ENCODE measurements around the gene NAPA.

NAPA gene

DNA sequence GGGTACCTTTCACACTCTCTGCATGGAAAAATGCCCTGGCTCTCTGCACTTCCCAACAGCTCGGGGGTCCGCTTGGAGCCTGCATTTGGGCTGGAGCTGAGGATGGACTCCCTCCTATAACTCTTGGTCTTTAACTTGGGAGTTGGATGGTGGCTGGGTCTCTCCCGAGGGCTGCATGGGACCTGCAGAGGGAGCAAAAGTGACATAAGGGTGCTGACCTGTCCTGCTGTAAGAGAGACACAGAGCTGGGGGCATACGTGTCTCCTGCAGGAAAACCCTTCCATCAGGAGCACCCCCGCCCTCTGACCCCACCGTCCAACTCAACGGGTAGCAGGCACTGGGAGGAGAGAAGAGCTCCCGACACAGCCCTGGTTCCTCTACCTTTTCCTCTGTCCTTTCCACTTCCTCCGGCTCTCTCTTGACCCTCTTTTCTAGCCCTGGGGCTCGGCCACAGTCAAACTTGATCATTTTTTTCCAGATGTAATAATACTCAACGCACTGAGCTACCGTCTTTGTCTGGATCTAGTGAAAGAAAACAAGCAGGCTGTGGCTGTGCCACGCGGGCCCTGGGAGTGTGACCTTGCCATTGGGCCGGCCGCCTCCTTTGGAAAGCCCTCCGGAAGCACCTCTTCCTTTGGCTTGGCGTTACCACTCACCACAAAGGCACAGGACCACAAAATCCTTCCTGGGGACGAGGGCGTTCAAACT is 6.8 kb upstream of the NAPA start:
- no peak for DNase-seq

DNA sequence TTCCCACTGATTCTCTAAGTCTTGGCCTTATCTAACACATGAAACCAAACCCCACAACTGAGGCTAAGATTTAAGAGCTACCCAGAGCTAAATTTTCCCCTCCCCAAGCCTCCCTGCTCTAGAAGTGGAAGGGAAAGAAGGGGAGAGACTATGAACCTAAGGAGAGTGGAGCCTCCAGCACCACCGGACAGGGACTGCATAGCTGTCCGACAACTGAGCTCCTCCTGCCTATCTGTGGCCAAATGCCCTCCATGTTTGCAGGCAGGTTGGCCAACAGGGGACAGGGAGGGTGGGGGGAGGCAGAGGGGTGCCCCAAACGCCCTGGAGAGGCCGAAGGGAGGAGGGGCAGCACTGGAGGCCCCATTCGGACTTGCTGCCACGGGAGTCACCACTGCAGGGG is 6.0 kb upstream of the NAPA start:
- DNase-seq: no peak

DNA sequence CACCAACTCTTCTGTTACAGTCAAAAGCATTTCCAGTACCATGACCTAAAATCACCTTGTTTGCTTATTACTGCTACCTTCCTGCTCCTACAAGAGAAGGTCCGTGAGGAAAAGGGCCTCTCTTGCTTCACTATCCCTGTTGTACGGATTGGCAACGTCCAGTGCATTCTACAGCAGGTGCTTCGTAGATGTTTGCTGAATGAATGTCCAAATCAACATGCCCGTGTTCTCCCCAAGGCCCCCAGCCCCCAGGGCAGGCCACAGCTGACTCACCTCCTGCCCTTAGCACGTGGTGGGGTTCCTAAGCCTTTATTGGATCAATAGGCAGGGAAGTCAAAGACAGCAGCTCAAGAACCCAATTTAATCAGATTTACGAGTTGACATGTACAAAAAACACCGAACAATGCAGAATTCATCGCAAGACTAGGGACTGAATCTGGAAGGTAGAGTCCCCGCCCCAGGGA is 5.5 kb upstream of the NAPA start:
- DNase-seq: no peak

DNA sequence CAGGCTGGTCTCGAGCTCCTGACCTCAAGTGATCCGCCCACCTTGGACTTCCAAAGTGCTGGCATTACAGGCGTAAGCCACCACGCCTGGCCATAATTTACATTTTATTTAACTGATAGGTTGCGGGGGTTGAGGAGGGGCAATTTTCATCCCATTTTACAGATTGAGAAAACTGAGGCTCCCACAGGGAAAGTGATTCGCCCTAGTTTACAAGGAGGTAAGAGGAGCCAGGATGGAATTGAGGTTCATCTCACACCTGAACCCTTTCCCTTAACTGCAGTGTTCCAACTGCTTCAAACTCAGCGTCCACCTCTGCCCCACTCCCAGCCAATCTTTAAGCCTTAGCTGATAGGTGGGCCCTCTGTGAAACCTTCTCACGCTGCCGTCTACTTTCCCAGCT is 4.0 kb upstream of the NAPA start:
- DNase-seq: no peak

DNA sequence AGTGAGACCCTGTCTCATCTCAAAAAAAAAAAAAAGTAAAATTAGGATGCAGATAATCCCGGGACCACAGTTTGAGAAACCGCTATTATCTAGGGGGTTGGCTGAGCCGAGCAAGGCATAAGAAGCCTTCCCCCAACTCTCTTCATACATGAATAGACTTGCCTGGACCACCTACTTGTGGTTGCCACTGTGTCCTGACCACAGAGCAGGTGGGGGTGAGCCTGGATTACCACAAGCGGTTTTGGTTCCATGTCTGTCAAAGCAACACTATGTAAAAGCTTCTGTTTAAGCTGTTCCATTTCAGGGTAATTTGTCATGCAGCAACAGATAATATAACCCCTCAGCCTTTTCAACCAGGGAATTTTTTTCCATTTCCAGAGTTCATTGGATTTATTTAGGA is 3.3 kb upstream of the NAPA start:
- no peak for DNase-seq

DNA sequence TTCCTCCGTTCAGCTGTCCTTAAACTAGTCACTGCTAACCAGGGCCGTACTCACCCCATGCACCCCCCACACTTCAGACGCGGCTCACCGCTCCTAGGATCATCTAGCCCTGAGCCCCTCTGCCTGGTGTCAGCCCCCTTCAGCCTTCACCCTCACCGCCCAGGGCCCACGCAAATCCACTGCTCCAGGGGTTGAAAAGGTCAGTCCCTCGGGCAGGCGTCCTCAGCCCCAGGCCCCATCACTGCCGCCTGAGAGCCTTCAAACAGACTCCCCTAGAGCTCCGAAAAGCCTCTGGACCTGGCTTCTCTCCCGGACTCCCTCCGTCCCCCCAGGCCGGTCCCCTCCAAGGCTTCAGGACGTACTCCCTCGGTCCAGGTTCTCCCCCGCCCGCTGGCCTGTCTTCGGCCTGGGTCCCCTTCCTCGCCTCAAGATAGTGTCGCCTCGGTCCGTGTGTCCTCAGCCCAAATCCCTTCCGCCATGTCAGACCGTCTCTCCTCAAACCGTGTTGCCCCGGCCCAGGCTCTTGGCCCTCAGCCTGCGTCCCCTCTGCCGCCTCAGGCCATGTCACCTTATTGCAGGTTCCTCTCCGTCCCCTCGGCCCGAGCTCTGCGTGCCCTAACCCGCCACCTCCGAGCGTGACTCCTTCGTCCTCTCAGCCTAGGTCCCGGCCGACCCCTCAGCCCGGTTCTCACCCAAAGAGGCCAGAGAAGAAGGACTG is 553 bp downstream of the NAPA start:
- DNase-seq: peak; percentile 3

DNA sequence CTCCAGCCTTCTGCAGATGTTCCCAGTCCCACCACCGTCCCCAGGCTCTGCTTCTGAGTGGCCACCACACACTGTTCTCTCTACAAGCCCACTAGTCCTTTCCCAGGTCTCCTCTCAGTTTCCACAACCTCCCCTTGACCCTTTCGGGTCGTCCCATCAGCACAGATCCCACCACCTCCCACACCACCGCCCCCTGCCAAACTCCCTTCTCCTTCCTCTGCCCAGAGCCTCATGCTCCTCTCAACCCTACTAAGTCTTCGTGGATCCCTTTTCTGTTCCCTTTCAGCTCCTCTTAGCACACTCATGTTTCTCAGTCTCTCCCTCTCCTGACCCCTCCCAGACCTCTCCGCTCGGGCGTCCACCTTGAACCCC is 1.9 kb downstream of the NAPA start:
- DNase-seq: no peak

DNA sequence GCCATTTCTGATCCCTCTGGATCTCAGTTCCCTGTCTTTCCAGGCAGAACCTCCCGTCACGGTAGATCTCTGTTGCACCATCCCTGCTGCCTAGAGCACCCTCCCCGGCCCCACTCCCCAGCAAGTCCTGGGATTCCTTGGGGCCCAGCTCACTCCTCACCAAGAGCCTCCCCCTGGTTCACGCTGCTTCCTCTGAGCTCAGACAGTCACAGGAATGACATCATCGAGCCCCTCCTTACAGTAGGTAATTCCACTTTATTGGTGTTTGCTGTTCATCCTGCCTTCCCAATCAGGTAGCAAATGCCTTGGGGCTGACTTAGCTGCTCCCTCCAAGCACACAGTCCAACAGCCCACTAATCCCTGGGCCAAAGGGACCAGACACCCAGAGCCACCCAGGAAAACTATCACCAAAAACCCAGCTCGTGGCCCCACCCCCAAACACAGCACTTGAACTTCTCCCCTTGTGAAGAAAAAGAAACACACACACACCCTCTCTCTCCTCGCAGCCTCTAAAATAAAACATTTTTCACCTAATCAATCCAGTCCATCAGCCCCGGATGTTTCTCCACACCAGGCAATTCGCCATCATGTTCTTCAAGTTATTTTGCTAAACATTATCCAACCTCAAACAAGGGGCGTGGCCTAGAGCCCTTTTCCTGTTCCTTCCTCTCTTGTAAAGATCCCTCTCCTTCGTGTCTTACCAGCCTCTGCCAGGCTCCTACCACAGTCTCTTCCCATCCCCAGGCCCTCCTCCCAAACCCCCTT is 2.5 kb downstream of the NAPA start:
- peak; percentile 49 for DNase-seq

DNA sequence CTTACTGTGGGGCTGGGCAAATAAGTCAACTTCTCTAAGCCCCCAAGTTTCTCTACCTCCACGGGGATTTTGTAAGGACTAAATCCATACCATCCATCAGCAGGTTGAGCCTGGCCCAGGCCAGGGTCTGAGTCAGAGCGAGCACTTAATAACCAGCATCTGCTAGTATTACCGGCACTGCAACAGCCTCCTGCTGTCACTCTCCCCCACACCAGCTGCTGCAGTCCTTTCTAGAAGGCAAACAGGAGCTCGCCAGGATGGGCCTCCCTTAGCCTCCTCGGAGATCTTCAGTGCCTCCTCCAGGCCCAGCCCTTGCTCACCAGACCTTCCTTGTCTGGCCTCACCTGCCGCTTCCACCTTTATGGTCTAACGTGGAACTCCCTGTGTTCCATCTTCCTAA is 3.2 kb downstream of the NAPA start:
- DNase-seq: peak; percentile 18

DNA sequence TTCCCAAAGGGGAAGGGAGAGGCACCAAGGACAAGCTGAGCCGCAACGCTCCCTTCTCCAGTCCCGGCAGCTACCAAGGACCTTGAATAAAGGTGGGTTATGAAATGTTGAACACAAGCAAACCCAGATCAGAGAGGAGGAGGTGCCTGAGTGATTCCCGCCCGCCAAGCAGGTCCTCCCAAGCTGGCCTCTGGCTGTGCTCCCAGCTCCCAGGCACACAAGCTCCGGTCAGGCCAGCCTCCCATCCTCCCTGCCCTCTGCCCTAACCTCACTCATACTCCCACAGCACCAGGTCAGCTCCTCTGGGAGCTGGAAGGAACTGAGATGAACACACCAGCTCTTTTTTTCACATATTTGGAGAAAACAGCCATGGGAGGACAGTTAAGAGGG is 3.7 kb downstream of the NAPA start:
- DNase-seq: no peak

DNA sequence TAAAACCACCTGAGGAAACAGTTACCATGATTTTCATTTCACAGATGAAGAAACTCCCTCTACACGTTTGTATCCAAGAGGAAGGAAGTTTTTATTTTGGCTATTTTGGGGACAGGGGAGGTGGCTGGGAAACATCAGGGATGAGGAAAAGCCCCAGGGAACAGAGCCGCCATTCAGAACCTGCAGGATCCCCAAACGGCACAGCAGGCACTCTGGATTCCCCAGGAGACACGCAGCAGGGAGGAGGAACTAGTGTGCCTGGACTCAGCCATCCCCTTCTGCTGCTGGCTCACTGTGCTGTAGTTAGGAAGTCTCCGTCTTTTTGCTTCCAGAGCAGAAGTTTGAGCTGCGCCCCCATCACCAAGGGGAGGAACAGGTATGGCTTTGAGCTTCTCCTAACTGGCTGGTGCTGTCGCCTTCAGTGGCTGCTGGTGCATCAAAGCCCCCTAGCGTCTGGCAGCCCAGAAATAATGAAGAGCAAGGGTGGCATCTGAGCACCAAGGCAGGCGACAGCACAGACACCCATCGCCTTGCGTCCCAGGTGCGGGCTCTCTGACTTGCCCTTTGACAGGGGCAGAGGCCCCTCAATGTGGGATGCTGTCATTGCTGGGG is 4.2 kb downstream of the NAPA start:
- DNase-seq: no peak

DNA sequence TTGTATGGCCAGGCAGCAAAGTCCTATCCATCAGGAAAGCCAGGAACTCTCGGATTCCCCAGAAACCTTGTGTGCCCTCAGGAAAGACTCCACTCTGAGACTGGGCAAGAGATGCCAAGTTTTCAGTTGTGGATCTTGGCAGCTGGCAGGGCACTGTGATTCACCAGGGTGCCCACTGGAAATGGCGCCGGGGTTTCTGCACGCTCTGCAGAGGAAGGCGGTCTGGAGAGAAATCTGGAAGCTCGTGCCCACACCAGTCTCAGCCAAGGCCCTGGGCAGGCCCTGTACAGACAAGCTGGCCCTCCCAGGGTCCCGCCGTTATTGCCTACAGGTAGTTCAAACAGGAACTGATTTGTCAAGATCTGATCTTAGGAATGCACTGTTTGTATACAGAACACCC is 4.9 kb downstream of the NAPA start:
- peak; percentile 16 for DNase-seq

DNA sequence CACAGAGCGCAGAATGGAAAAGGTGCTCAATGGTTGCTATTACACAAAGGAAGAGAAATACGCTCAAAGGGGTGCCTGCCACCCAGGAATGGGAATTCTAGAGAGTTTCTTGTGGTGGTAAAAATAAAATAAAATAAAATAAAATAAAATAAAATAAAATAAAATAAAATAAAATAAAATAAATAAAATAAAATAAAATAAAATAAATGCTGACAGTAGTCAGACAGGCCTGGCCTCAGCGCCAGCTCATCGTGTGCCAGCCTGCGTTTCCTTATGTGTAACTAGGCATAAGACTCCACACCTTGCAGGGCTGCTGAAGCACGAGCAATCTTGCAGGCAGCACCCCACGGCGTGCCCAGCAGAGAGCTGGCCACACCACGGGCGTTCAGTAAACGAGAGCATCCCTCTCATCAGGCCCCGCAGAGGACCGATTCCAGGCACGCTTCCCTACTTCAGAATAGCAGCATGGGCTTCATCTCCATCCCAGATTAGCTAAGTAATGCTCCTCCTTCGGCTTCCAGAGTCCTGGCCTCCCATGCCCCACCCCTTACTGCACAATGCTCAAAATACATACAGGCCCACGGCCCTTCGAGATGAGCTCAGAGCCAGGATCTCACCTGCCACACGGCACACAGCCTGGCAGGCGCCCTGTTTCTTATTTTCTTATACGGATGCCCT is 5.6 kb downstream of the NAPA start:
- DNase-seq: no peak

DNA sequence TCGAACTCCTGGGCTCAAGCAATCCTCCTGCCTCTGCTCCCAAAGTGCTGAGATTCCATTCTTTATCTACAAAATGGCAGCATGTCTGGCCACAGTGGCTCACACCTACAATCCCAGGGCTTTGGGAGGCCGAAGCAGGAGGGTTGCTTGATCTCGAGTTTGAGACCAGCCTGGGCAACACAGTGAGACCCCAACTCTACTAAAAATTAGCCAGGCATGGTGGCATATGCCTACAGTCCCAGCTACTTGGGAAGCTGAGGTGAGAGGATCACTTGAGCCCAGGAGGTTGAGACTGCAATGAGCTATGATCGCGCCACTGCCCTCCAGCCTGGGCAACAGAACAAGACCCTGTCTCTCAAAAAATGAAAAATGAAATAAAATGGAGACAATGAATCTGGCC is 6.1 kb downstream of the NAPA start:
- DNase-seq: no peak

DNA sequence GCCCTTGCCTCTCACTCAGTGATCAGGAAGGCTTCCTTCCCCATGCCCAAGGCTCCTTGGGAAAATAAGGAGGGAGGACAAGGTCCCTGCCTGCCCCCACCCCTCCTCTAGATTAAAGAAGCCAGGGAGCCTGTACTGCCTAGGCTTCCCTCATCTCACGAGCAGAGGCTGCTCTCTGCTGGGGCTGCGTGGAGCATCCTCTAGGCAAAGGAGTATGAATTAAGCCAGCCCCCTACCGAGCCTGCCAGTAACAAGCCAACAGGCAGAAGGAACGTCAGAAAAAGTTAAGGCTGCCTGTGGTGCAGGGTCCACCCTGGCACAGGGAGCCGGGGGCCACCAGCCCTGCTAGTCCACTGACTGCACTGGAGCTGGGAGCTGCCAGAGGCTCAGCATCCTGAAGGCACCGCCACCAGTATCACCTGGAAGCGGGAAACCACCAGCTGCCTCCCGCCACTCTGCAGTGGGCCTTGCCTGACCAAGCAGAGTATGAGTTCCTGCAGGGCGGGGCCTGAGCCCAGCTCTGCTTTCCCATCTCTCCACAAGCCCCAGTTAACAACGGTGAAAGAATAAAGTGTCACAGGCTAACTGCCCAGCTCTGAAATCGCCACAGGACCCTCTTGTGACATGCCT is 6.8 kb downstream of the NAPA start:
- no peak for DNase-seq

DNA sequence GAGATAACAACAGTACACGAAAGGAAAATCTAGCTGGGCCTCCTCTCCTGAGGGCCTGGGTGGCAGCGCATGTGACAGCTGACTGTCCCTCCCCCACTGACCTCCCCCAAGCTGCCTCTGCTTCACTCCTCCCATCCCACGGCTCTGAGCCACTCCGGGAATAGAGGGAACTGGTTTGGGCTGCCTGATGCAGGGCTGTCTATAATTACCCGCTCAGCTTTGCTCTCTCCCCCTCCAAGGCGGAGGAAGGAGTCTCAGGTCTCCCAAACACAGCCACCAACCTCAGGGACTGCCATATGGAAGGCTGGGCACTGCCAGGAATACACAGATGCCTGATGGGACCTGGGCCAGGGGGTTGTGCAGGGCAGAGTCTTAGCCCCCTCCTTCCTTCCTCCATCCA is 7.9 kb downstream of the NAPA start:
- DNase-seq: no peak

DNA sequence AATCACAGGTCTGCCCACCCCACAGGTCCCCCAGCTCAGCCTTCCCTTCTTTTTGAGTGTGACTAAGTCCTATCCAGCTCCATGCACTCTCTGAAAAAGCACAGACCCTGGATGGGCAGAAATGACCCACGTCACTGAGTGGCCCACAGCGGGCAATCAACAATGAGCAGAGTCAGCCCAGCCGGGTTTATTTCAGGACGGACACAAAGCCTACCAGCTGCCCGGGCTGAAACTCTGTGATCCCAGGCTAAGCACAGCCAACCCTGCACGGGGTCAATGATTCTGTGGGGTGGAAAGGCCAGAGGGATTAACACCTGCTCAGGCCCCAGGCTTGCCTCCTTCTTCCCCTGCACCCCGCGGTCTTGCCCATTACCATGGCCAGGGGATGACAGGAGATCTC is 8.4 kb downstream of the NAPA start:
- no peak for DNase-seq

DNA sequence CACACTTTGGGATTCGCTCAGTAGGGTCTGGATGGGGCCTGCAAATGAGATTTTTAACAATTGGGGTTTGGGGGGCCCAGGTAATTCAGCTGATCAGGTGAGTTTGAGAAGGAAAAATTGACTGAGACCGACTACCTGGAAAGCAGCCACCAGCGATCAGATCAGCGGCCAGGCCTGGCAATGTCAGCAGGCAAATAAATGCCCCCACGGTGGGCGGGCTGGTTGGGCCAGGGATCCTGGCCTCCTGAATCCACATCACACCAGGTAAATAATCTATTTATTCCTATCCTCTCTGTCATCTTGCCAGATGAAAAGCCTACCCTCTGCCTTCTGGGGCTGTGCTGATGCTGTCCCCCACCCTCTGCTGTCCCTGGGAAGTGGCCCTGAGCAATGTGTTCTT is 9.4 kb downstream of the NAPA start:
- DNase-seq: no peak

DNA sequence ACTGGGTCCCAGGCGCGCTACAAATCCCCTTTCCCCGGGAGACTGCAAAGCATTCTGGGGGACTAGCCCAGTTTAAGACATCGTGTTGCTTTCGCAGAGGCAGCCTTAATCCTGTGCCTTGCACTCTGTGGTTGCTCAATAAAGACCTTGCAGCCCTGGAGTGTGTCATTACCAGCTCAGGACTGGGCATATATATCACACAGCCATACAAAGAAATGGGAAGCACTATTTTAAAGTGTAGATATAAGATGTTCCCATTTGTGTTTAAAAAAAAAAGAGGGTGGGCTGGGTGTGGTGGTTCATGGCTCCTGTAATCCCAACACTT is 11.1 kb downstream of the NAPA start:
- DNase-seq: no peak

DNA sequence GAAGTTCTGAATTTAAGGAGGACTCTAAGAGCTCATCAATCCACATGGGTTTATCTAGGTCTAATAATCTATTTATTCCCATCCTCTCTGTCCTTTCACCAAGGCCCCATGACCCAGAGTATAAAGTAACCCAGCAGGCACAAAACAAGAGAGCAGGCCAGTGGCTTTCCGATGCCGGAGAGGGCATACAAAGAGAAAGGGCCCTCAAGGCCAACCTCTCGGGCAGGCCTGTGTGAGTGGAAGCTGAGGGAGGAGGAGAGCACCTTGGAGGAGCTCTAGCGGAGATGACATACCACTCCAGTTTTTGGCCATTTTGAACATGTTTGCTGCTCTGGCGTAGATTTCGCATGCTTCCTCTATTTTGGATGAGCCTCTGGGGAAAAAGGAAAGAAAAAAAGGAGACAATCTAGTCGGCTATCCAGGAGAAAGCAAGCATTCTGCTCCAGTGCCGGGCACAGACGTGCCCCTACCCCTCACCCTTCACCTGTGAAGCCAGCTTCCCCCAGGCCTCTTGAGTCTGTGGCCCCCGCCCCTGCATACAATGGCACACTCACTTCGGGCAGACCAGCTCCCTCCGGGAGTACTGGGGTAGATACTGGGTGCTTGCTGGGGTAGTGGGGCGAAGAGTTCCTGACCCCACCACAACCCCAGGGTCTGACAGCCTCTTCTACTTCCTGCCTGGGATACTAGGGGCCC is 11.6 kb downstream of the NAPA start:
- DNase-seq: no peak

DNA sequence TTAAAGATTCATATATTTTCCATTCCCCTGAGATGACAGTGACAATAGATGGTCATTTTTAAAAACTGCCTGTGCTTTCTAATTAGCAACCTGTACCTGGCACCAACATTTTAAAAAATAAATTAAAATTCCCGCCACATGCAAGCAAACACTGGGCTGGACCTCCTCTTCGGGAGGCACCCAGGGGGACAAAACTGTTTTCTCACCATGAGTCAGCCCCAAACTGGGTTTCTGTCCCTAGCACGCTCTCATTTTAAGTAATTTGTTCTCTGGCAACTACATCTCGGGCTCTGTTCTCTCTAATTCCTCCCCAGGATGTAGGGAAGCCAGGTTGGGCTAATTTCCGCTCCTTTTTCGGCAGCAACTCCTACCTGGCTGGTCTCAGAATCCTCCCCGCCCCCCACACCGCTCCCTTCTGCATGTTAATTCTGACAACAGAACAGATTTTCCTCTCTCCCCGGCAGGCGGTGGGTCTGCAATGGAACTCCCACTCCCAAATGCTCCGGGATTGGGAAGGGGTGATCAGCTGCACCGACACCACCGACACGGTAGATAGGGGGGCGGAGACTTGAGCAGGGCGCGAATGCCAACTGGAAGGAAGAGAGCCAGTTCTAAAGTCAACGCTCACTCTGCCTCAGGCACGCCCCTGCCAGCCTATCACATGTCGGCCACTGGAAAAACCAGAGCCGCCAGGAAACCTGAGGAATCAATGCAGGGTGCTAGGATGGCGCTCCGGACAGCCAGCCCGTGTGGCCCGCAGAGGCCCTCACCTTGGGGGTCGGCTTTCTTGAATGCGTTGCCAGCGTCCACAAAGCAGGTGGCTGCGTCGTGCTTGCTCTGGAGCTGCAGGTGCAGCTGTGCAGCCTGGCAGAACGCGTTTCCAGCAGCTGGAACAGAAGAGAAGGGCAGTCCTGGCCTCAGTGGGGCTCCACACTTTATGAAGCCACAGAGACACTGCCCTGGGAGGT is 14.7 kb downstream of the NAPA start:
- DNase-seq: no peak

All from kidney glomerular epithelial cell (primary cell).